HFFc6 (cell line): ENCODE results near the gene CEND1. TPM values are rescaled to one million over a fixed set of nuclear protein-coding genes. Genes with fewer than 3 reads are reported as not detected.

Source experiments
- DNase-seq: peaks from one replicate; pipeline ENCODE4 v3.0.0-alpha.2; 2018
- H3K27ac Mint-ChIP-seq: 2 replicates; pipeline ENCODE4 v1.8.0; 2020; ENCODE audit warnings: mild to moderate bottlenecking, mixed read lengths
- H3K27me3 Mint-ChIP-seq: 2 replicates; pipeline ENCODE4 v1.8.0; 2021; ENCODE audit warnings: mild to moderate bottlenecking, moderate library complexity, mixed read lengths; ENCODE audit not compliant: insufficient read depth
- H3K36me3 Mint-ChIP-seq: 2 replicates; pipeline ENCODE4 v1.8.0; 2021; ENCODE audit warnings: low read depth, mixed read lengths
- H3K4me1 Mint-ChIP-seq: 2 replicates; pipeline ENCODE4 v1.8.0; 2020; ENCODE audit warnings: low read depth, mixed read lengths
- H3K4me3 Mint-ChIP-seq: 2 replicates; pipeline ENCODE4 v1.8.0; 2020; ENCODE audit warnings: mild to moderate bottlenecking, moderate library complexity, mixed read lengths
- H3K9me3 Mint-ChIP-seq: 2 replicates; pipeline ENCODE4 v1.8.0; 2020; ENCODE audit warnings: mild to moderate bottlenecking, mixed read lengths
- total RNA-seq, 6 experiments: library from RNA; stranded (reverse); fragmentation: NEBNext Ultra II Directional; extraction: Animal tissue kit (Norgen Biotek cat#: 25700); gene quantifications; 2 replicates in 1 of 6; 3 replicates in 5 of 6; pipeline ENCODE4 v1.2.3, GENCODE V29; 2021
- TF ChIP-seq, protein P1 (sequence below): fragments of 200-600 bp; sonication (generic); IDR thresholded peaks from 2 replicates; pipeline ENCODE4 v1.5.0; 2021; ENCODE audit warnings: antibody characterized with exemption, mild to moderate bottlenecking

Gene CEND1
- total RNA-seq, 6 experiments from 2014 or later, result 8.2 to 12.2 (median 11.0) TPM

DNA sequence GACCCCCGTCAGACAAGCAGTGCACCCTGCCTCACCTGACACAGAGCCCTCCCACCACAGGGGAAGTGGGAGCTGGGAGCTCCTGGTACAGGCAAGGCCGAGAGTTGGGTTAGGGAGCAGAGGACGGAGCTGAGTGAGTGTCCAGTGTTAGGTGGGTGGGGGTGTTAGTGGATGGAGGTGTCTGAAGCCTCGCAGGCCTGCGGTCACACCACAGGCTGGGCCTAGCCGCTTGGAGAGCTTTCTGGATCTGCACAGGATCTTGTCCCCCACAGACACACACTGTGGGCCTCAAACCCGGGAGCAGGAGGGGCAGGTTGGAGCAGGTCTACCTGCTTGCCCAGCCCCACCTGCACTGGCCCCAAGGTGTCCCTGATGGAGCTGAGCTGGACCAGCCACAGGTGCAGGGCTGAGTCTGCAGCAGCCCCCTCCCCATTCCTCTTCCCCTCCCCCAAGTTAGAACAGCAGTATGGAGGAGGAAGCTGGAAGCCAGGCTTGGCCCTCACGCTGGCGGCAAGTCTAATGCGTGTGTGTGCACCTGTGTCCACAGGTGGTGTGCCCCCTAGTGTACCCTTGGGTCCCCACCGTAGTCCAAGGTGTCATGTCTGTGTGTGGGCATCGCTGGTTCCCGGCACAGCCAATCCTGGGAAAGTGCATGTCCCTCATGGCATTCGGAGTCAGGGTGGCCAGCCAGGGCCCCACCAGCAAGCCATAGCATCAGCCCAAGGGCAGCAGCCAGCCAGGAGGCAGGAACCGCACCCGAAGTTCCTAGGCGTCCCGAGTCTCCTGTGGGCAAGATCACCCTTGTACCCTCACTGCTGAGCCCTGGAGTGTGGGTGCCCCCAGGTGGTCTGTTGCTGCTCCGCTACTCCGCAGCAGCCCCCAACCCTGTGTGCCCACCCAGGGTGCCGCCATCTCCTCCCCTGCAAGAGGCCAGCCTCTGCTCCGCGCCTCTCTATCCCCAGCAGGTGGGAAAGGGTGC, 10.6 kb downstream of the CEND1 start:
- H3K36me3 Mint-ChIP-seq, result peaks cover 6% of the 10 kb centered on the region
- no peak overlapping the region for H3K27ac Mint-ChIP-seq
- H3K27me3 Mint-ChIP-seq, result peaks cover 4% of the 10 kb centered on the region; the same call in 1 of the 2 replicates
- no peaks in the 10 kb centered on the region for H3K9me3 Mint-ChIP-seq
- DNase-seq, result no peak
- H3K4me1 Mint-ChIP-seq, result peaks cover 35% of the 10 kb centered on the region
- TF ChIP-seq, protein P1, sequence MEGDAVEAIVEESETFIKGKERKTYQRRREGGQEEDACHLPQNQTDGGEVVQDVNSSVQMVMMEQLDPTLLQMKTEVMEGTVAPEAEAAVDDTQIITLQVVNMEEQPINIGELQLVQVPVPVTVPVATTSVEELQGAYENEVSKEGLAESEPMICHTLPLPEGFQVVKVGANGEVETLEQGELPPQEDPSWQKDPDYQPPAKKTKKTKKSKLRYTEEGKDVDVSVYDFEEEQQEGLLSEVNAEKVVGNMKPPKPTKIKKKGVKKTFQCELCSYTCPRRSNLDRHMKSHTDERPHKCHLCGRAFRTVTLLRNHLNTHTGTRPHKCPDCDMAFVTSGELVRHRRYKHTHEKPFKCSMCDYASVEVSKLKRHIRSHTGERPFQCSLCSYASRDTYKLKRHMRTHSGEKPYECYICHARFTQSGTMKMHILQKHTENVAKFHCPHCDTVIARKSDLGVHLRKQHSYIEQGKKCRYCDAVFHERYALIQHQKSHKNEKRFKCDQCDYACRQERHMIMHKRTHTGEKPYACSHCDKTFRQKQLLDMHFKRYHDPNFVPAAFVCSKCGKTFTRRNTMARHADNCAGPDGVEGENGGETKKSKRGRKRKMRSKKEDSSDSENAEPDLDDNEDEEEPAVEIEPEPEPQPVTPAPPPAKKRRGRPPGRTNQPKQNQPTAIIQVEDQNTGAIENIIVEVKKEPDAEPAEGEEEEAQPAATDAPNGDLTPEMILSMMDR, result peak; percentile 21; the same call in 1 of the 2 replicates
- no peak overlapping the region for H3K4me3 Mint-ChIP-seq

DNA sequence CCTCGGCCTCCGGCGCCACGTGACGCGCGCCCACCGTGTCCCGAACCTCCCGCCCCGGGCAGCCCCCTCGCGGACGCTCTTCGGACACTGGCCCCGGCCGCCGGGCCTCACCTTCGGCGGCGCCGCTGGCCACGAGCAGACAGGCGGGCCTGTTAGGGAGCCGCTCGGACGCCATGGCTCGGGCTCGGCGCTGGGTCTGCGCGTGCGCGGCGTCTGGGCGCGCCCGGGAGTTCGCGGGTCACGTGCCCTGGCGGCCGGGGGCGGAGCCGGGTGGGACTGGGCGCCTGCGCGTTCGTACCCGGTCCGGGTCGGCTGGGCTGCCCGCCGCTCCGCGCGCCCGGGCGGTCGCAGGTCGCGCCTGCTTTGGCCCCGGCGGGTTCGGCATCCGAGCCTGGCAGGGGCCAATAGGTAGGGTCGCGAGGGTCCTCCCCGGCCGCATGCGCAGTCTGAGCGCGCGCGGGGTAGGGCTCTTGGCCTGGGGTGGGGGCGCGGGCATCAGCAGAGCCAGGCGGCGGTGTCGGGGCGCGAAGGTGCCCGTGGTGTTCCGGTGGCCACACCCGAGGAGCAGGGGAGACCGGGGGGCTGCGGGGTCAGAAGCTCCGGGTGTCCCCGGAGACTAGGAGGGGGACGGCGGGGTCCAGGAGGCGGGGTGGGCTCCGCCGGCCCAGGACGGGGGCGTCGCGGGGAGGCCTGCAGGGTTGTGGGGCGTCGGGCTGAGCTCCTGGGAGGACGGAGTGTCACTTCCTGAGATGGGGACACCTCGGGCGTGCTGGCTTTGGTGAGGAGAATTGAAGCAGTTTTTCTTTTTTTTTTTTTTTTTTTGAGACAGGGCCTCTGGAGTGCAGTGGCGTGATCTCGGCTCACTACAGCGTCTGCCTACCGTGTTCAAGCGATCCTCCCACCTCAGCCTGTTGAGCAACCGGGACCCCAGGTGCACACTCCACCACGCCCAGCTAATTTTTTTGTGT, 12.3 kb downstream of the CEND1 start, which contains the start of gene GATD1:
TSS of gene GATD1 (minus strand) at position 200 of the 968 bp plus-strand sequence. CDS start at position 175, 25 bp downstream.
- H3K36me3 Mint-ChIP-seq, result no peaks in the 10 kb centered on the region; the same call in 1 of the 2 replicates
- H3K9me3 Mint-ChIP-seq, result no peaks in the 10 kb centered on the region
- peak within 1 kb of the TSS; percentile 82 for H3K27ac Mint-ChIP-seq
- H3K27me3 Mint-ChIP-seq, result peaks cover 4% of the 10 kb centered on the region; the same call in 1 of the 2 replicates
- H3K4me3 Mint-ChIP-seq, result peak within 1 kb of the TSS; percentile 93
- TF ChIP-seq, protein P1, result no peak
- DNase-seq, result peak; percentile 80
- peaks cover 22% of the 10 kb centered on the region for H3K4me1 Mint-ChIP-seq

DNA sequence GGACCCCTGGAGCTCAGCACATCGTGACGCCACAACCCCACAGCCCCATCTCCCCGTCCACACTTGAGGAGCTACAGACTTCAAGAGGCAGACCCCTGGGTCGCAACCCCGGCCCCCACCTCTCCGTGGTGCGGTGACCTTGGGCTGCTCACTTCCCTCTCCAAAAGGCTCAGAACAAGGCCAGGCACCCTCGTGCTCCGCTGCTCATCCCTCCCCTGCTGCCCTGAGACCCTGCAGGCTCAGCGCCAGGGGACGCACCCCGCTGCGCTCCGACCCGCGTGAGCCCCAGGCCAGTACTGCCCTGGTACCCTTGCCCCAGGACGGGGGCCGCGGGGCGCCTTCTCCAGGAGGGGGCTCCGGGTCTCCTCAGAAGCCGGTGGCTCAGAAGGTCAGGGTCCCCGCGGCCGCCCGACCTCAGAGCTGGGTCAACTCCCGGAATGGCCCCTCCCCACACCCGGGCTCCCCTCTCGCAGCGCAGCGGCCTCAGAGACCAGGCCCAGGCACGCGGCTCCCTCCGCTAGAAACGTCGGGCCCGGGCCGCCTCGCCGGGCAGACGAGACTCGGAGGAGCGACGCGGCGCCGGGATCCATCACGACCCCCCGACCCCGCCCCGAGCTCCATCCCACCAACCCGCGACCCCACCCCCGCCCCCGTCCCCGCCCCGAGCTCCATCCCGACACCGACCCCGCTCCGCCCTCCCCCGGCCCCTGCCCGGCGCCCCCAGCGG, 13.2 kb downstream of the CEND1 start:
- no peaks in the 10 kb centered on the region; the same call in 1 of the 2 replicates for H3K36me3 Mint-ChIP-seq
- peaks cover 22% of the 10 kb centered on the region for H3K4me1 Mint-ChIP-seq
- H3K4me3 Mint-ChIP-seq, result peak overlapping the region; percentile 93
- peaks cover 4% of the 10 kb centered on the region; the same call in 1 of the 2 replicates for H3K27me3 Mint-ChIP-seq
- TF ChIP-seq, protein P1, result peak; percentile 14; the same call in 1 of the 2 replicates
- no peak for DNase-seq
- peak overlapping the region; percentile 82 for H3K27ac Mint-ChIP-seq
- H3K9me3 Mint-ChIP-seq, result no peaks in the 10 kb centered on the region

DNA sequence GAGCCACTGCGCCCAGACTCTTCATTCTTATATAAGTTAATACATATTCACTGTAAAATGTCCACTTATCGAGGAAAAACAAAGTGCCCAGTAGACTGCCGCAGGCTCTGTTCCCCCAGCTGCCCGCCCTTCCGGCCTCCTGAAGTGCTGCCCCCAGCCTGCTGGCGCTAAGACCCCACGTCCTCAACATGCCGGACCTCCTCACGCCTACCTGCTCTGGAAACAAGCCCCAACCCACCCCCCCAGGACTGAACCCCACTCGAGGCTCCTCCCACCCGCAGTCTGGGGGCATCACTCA, 13.7 kb downstream of the CEND1 start:
- Mint-ChIP-seq H3K4me1 (peaks cover 22% of the 10 kb centered on the region), H3K9me3 (no peaks in the 10 kb centered on the region), H3K27me3 (peaks cover 4% of the 10 kb centered on the region; the same call in 1 of the 2 replicates), H3K36me3 (no peaks in the 10 kb centered on the region; the same call in 1 of the 2 replicates), H3K4me3 (peak overlapping the region; percentile 93), H3K27ac (peak overlapping the region; percentile 82)
- TF ChIP-seq, protein P1, result no peak
- DNase-seq, result no peak
